Astrocyte (in vitro differentiated cells and primary cell): ENCODE measurements around the gene NTRK3.

ENCODE experiments used
- EZH2 ChIP-seq: IDR thresholded peaks from 2 replicates; pipeline ENCODE4 v1.6.1; 2012; ENCODE audit warnings: mild to moderate bottlenecking, low read length, inconsistent platforms; ENCODE audit not compliant: insufficient read depth
- TF ChIP-seq, protein P1 (sequence below): IDR thresholded peaks from 2 replicates; pipeline ENCODE4 v1.5.1; 2011; ENCODE audit warnings: low read depth, mild to moderate bottlenecking, inconsistent platforms, low read length, moderate library complexity; ENCODE audit not compliant: insufficient read depth

GRCh38 chr15:87930457-87930856 lies 326.1 kb downstream of the NTRK3 start:
- TF ChIP-seq, protein P1, sequence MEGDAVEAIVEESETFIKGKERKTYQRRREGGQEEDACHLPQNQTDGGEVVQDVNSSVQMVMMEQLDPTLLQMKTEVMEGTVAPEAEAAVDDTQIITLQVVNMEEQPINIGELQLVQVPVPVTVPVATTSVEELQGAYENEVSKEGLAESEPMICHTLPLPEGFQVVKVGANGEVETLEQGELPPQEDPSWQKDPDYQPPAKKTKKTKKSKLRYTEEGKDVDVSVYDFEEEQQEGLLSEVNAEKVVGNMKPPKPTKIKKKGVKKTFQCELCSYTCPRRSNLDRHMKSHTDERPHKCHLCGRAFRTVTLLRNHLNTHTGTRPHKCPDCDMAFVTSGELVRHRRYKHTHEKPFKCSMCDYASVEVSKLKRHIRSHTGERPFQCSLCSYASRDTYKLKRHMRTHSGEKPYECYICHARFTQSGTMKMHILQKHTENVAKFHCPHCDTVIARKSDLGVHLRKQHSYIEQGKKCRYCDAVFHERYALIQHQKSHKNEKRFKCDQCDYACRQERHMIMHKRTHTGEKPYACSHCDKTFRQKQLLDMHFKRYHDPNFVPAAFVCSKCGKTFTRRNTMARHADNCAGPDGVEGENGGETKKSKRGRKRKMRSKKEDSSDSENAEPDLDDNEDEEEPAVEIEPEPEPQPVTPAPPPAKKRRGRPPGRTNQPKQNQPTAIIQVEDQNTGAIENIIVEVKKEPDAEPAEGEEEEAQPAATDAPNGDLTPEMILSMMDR, result no peak
- no peak for TF ChIP-seq EZH2
